Keratinocyte (primary cell): ENCODE data around the gene KRT34.

Experiments used
- EZH2 ChIP-seq: IDR thresholded peaks from one replicate; pipeline ENCODE4 v1.6.1; 2012; ENCODE audit warnings: inconsistent platforms, mild to moderate bottlenecking, low read length, moderate library complexity
- TF ChIP-seq, protein P1 (sequence below), 3 experiments: IDR thresholded peaks in 1 of 3; conservative IDR thresholded peaks in 1 of 3; optimal IDR thresholded peaks in 1 of 3; 2 replicates in 2 of 3; 3 replicates in 1 of 3; pipeline versions ENCODE3 to v1.5.1; 2011; ENCODE audit warnings: low read length in 3 of 3, mild to moderate bottlenecking in 3 of 3, moderate library complexity in 2 of 3, control low read depth in 1 of 3, inconsistent platforms in 1 of 3; ENCODE audit not compliant: insufficient read depth in 2 of 3; ENCODE audit errors: extremely low read depth in 1 of 3

DNA sequence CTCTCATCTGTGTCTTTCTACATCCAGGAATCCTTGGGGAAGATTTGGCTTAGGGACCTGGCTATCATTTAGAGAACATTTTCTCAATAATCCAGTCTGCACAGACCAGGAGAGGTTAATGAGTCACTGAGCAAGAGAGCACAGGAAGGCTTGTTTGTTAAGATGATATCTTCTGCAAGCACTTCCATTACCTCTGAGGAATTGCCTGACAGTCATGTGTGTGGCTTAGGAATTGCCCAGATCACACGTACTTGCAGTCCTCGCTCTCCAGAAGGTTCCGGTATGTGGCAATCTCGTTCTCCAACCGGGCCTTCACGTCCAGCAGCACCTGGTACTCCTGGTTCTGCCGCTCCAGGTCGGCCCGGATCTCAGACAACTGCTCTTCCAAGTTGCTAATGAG lies 39.0 kb upstream of the KRT34 start:
- TF ChIP-seq, protein P1, sequence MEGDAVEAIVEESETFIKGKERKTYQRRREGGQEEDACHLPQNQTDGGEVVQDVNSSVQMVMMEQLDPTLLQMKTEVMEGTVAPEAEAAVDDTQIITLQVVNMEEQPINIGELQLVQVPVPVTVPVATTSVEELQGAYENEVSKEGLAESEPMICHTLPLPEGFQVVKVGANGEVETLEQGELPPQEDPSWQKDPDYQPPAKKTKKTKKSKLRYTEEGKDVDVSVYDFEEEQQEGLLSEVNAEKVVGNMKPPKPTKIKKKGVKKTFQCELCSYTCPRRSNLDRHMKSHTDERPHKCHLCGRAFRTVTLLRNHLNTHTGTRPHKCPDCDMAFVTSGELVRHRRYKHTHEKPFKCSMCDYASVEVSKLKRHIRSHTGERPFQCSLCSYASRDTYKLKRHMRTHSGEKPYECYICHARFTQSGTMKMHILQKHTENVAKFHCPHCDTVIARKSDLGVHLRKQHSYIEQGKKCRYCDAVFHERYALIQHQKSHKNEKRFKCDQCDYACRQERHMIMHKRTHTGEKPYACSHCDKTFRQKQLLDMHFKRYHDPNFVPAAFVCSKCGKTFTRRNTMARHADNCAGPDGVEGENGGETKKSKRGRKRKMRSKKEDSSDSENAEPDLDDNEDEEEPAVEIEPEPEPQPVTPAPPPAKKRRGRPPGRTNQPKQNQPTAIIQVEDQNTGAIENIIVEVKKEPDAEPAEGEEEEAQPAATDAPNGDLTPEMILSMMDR (optimal IDR thresholded peaks at IDR 0.05 in 1 of 3, IDR thresholded peaks at IDR 0.05 in 1 of 3, conservative IDR thresholded peaks at IDR 0.05 in 1 of 3; ENCODE audit: extremely low read depth in 1 of 3, insufficient read depth in 2 of 3, low read length in 3 of 3): no peak
- no peak for TF ChIP-seq EZH2
